ENCODE measurements around the gene ABHD5.

ABHD5 gene

DNA sequence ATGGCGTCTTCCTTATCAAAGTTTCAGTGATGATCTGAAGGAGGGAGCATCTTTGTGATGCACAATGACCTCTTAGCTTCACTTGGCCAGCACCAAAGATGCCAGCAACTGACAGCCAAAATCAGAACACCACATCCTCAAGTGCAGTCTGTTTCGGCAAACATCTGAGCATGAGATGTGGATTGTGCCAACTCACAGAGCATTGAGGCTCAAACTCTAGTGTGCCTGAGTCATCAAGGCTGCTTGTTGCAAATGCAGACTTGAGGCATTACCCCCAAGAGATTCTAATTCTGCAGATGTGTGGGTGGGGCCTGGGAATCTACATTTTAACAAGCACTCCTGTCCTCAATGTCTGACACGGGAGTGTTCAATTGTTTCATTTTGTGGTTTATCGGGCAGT, 35.8 kb downstream of the ABHD5 start:
- no peak for DNase-seq

DNA sequence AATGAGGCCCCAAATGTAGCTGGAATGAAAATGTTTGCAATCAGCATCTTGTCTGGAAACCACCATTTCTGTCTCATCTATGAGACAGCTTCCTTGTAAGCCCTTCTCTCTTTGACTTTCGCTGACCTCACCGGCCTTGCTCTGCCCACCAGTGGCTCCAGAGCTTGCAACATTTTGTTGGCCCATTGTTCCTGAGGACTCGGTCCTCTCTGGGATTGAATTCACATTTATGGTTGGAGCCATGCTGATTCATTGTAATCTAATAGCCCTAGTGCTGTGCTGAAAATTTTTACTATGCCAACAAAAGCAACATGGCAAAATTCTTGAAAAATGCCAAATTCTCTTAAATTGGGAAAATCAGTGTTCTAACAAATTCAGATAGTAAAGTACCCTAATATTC, 37.2 kb downstream of the ABHD5 start:
- no peak for DNase-seq

DNA sequence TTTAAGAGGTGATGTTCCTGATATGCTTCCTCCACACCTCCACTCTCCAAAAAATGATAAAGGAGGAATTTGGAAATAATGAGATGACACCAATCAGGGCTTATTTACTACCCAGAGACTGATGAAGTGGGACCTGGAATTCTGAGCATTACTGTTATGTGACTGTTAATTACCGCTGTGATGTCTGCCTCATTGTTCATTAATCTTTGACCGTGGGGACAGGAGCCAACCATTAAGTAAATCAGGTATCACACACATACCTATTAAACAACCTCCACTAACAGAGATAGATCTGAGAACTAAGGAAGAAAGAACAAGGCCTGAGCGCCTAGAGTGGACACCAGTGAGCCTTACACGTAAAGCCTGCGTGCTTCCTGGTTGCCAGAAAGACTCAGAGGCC, 37.7 kb downstream of the ABHD5 start:
- no peak for DNase-seq

DNA sequence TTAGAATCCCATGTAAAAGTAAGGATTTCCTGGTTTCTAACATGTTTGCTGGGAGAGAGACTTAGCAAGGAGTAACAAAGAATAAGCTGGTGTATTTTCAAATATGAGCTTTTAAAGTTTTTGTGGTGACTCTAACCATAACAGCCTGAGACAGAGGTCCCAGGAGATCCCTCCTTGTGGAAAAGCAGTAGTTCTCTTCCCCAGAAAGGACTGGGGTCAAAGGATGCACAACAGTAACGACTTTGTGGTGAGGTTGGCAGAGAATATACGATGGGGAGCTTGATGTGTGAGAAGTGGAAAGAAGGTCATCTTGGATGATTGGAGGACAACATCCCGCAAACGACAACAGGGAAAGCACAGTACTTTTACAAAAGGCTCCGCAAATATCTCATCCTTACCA, 38.2 kb downstream of the ABHD5 start:
- DNase-seq: no peak

DNA sequence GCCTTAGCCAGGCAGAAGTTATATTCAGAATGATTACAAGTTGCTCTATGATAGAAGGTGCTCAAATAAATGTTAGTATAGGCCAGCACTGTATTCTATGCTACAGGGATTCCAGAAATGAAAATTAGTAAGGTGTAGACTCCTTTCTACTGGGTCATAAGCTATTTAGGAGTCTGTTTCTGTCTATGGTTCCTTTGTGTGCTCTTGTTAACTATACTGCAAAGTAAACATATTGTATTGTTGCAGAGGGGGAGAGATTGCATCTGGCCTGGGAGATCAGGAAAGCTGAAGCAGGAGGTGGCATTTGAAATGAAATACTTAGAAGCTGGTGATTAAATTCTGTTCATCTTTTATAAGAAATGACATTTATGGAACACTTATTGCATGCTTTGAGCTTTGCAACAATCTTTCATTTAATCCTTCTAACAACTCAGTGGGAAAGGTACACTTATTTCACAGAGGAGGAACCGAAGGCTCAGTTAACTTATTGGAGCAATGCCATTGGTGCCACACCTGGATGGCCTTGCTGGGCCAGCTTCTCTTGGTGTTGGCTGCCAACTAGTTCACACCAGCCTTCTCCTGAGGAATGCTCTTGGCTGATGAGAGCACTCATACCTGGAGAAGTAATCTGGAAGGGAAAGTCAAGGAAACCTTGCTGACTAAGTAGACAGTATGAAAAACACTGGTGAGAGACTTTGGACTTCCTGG, 39.1 kb downstream of the ABHD5 start:
- no peak for DNase-seq

DNA sequence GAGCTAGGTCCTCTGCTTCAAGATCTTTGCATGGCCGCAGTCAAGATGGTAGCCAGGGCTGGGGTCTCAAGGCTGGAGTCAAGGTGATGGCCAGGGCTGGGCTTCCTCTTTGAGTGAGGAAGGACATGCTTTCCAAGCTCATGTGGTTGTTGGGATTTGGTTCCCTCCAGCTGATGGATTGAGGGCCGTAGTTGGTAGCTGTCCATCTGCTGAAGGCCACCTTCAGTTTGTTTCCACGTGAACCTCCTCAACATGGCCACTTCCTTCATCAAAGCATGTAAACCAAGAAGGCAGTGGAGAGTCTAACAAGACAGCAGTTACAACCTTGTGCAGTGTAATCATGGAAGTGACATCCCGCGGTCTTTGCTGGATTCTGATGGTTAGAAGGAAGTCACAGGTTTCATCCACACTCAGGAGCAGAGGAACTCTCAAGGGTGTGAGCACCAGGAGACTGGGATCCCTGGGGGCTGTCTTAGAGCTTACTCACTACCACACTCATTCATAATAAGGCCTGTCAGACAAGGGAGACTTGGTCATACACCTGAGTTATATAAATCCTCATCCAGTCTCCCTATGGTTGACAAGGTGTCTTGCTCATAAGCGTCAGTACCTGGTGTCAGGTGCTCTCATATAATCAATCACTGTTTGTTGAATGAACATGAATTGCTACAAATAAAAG, 42.1 kb downstream of the ABHD5 start:
- no peak for DNase-seq

DNA sequence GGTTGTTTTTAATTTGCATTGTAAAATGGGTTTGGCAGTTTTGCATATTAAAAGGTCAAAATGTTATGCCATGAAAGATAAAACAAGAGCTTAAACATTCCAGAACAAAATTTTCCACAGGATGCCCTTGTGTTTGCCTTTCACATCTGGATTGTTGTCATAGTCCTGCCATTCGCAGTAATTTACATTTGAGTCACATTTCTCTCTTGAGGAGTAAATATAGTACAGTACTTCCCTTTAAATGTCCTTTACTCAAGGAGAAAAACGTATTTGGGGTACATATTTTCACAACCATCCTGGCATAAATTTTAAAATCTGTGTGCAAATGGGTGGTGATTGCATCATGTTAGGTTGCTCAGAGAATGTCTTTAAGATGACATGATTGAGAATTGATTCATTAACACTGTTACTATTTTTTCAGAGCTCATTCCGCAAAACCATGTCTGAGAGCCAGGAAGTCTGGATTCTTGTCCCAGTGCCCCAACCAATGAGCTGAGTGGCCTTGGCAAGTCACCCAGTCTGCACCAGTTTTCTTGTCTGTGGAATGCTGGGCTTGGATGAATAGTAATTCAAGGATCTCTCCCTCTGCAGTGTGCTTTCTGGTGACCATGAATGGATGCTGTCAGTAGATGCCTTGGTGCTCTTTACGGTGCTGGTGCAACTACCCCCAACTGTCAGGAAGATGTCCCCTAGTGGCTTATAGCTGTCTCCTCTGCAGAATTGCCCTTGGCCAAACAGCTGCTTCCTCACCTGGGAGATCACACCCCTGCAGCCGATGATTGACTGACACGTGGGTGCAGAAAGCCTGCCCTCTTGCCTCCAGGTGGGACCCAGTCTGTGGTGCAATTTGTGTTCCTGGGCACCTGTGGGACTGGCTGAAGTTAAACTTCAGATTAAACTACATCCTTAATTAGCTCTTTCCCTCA, 43.0 kb downstream of the ABHD5 start:
- DNase-seq: no peak

DNA sequence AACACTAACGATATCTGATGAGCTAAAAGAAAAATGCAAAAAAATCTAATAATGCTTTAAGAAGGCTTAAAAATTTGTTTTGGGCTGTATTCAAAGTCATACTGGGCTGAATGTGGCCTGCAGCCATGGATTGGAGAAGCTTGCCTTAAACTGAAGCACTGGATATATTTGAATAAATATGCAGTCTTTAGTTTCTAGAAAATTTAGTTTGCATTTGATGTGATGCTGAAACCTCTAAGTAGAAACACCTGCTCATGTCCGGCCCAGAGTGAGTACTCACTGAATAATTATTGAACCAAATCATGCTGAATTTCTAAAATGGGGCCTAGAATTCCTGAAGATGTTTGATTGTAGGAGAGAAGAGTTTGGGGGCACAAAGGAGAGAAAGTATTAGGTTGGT, 43.9 kb downstream of the ABHD5 start:
- DNase-seq: no peak

DNA sequence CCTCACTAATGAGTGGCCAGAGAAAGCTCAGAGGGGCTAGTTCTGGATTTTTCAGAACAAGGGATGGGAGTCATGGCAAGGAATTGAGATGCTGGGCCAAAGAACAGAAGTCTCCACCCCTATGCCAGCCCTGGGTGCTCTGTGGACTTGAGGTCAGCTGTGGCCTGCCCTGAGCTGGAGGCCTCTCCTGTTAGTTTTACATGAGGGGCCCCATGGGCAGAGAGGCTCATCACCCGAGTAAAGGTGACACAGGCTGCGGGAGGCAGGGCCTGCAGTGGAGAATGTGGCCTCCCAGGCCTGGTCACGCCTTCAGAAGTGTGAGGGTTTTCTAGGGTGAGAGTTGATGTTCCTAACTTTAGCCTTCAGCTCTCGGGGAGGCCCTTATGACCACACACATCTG, 44.9 kb downstream of the ABHD5 start:
- no peak for DNase-seq

DNA sequence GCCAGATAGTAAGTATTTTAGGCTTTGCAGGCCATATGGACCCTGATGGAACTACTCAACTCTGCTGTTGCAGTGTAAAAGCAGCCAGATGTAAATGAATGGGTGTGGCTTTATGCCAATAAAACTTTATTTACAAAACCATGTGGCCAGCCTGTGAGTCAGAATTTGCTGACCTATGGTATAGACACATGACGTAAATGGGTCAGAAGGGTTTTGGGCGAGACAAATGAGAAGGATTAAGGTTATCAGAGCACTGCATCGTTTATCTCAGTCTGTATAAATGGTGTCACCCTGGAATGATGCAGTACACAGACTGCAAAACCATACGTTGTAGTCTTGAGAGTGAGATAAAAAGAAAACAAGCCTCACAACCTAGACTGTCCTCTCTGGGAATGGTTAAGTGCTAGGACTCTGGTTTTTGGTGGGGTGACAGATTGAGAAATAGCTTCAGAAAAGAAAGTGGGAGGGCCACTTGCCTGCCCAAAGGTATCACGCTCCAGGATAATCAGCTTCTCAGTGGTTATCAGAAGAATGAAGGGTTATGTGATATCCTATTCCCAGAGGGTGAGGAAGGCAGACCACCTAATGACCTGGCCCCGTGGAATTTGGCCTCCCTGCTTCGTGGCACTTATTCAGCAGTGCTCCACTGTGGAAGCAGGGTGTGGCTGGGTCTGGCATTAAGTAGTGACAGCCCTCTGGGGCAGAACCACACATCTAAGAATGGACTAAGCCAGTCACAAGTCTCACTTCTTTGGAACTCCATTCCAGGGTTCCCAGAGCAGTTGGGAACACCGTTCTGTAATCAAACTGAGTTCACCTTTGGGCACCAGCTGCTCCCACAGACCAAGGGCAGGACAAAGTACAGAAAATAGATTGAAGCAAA, 46.1 kb downstream of the ABHD5 start:
- DNase-seq: no peak

DNA sequence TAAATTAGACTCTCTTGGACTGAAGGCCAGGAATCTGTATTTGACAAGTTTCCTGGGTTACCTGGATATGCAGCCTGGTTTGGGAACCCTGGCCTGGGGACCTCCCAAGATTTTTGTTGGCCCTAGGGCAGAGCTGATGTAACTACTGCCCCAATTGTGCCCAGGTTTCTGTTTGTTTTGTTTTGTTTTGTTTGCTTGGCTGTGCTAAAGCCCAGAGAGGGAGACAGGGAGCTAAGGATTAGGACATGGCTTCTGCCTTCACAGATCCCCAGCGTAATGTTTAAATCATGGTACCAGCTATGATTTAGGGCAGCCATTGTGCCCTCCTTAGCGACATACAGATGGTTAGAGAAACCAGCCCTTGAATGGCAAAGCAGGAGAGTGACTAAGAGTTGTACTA, 47.6 kb downstream of the ABHD5 start:
- DNase-seq: no peak

DNA sequence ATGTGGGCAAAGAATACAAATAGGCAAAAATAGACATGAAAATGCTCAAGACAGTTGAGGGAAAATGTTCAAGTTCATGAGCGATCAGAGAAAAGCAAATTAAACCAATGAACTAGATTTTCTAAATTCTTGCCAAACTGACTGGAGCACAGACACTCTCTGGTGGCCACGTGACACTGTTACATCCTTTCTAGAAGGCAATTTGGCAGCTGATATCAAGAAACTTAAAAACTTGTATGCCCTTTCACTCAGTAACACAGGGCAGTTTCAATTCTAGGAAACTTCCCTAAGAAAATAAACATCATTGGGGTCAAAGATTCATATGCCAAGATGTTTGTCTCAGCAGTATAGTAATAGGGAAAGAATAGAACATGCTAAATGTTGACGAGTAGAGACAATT, 52.2 kb downstream of the ABHD5 start:
- DNase-seq: no peak

DNA sequence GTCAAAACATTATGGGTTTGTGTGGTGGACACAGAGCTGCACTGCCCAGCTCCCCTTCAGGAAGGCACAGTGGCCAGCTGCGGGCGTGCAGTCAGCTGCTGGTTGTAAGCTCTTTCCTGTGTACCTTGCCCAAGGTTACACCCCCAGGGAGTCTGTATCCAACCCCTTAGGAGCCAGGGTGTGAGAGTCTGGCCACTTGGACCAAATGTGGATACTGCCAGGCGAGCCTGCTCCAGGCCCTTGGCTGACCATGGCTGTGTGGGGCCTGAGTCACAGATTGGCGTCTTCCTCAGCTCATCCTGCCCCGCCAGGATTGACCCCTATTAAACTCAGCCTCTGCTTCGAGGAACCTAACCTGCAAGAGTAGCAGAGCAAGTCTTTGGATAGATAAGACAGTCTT, 56.9 kb downstream of the ABHD5 start:
- no peak for DNase-seq

DNA sequence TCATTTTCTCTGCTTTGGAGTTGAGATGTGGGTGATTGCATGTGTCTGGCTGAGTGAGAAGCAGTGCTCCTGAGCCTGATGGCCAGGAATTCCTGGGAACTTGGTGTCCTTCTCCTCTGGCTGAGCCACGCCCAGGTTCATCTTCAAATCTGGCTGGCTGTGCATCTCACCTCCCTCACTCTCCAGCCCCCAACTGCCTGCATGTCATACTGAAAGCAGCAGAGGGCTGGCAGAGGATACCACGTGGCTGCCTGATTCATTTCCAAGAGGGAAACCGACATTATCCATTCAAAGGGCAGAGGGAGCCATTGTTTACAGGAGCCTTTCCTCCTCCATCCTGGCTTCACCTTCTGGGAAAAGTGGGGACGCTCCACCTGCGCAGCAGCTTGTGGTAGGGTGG, 57.4 kb downstream of the ABHD5 start:
- DNase-seq: no peak

DNA sequence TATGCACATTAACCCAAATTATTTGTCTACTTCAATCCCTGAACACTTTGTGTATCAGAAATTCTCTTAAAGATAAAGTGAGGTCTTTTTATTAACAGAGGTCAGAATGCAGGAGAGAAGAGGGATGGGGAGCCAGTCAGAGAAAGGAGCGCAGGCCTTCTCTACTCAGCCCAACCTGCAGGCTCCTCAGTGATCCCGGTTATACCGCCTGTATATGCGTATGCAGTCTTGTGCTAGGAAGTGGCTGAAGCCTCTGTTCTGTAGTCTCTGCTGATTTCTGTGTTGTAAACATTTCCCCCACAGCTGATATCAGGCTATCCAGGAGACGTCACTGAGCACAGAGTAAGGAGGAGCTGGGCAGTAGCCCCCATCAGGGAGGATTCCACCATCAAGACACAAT, 57.9 kb downstream of the ABHD5 start:
- DNase-seq: no peak

DNA sequence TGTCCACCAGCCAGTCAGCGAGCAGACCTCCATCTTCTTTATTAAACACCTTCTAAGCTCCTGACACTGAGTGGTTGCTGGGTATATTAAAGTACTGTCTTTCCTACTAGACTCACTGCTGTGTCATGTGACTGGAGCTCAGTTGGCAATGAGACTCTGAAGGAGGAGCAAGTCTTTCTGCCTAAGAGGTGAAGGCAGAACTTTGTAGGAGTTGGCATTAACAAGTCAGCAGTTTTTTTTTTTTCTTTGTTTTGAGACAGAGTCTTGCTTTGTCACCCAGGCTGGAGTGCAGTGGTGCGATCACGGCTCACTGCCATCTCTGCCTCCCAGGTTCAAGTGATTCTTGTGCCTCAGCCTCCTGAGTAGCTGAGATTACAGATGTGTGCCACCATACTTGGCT, 62.2 kb downstream of the ABHD5 start:
- DNase-seq: no peak

DNA sequence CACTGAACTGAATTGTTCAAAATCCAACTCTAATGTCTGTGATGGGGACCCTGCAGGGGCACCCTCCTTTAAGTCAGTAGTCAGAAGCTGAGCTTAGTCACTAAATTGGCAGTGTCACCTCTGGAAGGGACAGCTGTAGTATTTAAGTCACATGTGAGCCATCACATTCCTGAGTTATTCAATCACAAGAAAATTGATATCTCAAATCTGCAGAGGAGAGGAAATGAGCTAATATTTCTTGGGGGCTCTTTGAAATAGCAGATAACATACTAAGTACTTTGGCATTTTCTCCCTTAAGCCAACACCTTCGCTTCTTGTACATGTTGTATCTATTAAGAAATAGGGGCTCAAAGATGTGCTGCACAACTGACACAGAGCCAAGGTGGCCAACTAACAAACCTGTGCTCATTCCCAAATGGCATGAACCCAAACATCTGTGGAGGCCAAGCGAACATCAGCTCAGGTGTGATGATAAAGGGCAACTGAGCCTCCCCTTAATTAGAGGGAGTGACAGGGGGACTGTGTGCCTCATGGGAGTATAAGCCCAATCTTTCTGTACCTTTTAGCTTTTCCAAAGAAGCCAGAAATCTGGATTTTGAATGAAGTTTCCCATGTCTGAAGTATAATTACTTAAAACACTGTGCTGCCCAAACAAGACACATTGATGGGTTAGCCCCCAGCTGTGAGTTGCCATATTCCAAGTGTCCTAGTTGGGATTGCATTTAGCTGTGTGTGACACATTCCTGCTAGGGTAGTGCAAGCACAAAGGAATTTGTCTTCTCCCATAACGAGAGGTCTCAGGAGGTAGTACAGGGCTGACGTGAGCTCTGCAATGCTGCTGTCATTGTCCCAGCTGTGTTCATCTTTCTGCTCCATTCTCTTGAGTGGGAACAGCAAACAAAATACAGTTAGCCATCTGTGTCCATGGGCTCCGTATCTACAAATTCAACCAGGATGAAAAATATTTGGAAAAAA, 63.3 kb downstream of the ABHD5 start:
- DNase-seq: no peak

DNA sequence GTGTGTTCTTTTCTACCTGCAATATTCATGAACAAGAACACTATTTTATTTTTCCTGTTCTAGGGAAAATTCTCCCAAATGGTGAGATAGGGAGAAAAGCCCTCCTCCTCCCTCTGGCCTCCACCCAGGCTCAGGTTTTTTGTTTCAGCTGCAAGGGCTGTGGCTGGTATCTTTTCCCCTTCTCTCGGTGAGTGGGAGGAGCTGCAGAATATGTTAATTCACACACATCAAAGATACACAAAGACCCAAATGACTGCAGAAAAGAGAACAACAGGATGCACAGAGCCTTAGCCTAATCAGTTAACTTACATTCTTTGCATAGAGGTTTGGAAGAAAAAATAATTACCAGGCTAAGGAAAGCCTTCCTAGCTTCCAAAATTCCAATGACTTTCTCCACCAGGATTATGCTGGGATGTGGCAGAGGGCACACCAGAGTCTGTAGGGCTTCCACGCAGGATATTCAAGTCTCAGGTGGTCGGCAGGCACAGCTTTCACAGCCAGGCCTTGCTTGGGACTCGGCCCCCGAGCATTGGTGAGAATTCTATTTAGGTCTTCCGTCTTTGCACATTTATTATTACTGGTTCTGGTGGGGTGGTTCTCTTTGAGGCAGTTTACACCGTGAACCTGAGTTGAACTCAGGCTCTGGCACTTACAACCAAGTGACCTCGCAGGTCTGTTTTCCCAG, 64.9 kb downstream of the ABHD5 start:
- DNase-seq: no peak

DNA sequence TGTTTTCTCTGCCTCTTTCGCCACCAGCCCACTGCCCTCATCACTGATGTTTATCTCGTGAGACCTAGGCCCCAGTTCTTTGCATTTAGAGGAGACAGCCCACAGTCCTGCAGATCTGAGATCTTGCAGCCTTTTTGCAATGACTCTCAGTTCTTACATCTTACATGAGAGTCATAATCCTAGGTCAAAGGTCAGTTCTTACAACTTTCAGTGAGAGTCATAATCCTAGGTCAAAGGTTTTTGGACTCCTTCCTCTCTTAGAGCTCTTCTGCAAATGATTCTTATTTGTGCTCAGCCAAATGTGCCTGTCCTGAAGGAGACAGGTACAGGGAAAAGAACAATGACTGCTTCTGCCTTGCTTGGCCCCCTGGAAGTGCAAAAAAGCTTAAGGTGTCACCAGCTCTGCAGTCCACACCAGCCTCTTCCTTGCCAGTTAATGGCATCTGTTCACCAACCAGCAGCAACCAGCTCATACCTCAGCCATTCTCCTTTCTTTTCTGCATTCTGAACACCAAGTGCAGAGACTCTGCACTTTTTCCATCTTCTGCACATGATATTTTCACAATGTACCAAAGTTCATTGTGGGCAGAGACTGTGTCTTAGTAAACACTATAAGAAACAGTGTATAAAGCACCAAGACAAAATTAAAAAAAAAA, 67.1 kb downstream of the ABHD5 start:
- DNase-seq: no peak

DNA sequence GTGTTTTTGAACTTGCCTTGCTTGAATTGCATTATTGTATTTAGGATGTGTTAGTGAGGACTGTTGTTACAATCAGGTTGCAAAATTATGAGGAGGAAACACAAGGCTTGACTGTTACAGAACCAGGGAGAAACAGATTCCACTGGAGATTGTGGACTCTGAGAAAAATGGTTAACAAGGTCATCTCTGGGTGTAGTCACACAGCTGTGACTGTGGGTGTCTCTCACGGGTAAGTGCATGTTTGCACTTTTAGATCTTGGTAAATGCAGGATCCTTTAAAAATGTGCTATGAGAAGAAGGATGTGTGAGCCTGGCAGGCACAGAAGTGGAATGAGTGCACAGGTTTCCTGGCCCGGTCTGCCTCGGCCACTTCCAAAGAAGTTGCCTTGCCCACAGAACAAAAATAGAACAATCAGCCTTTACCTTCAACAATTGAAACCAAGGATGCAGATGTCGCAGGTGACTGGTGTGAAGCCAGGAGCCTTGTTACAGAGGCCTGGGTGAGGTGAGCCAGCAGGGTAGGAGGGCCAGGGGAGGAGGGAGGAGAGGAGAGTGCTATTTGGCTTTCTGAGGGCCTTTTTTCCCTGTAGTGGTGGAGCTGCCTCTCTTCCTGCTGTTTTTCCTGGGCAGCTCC, 68.0 kb downstream of the ABHD5 start:
- no peak for DNase-seq
